Uterus (tissue), 2 donors: ENCODE measurements around the gene JPH3.

Experiments
- CTCF ChIP-seq, 4 experiments: fragments of 200-600 bp in 2 of 4; fragments of 450-650 bp in 2 of 4; sonication (generic) in 2 of 4; IDR thresholded peaks; one replicate each; pipeline ENCODE4 v1.5.1; 2016 to 2019; ENCODE audit warnings: antibody characterized with exemption in 4 of 4, mild to moderate bottlenecking in 2 of 4, moderate library complexity in 1 of 4
- POLR2A ChIP-seq, 2 donors: fragments of 450-650 bp; IDR thresholded peaks; one replicate each; pipeline ENCODE4 v1.6.1; 2016; ENCODE audit warnings: antibody characterized with exemption in 2 of 2, mild to moderate bottlenecking in 1 of 2, moderate library complexity in 1 of 2

- TF ChIP-seq POLR2A (IDR thresholded peaks at IDR 0.05): no peak
- no peak for TF ChIP-seq CTCF (IDR thresholded peaks at IDR 0.05)
Observed at GRCh38 chr16:87604634-87605111, 2.4 kb downstream of the JPH3 start.
